Endothelial cell (in vitro differentiated cells): Measurements from ENCODE around the gene PI4KB. TPM values are rescaled to one million over a fixed set of nuclear protein-coding genes. Genes with fewer than 3 reads are reported as not detected.

Experiments
- DNase-seq: peaks from one replicate; pipeline ENCODE4 v3.0.0; 2021; ENCODE audit warnings: low spot score
- H3K27ac Mint-ChIP-seq: one replicate; pipeline ENCODE4 v1.8.0; 2021; ENCODE audit warnings: mixed read lengths, inconsistent platforms; ENCODE audit not compliant: unreplicated experiment
- H3K27me3 Mint-ChIP-seq: one replicate; pipeline ENCODE4 v1.8.0; 2021; ENCODE audit warnings: mild to moderate bottlenecking, moderate library complexity, mixed read lengths, inconsistent platforms; ENCODE audit not compliant: unreplicated experiment
- H3K36me3 Mint-ChIP-seq: one replicate; pipeline ENCODE4 v1.8.0; 2021; ENCODE audit warnings: mild to moderate bottlenecking, low read depth, mixed read lengths, inconsistent platforms; ENCODE audit not compliant: unreplicated experiment
- H3K4me1 Mint-ChIP-seq: one replicate; pipeline ENCODE4 v1.8.0; 2021; ENCODE audit warnings: mild to moderate bottlenecking, mixed read lengths, inconsistent platforms; ENCODE audit not compliant: unreplicated experiment
- H3K4me3 Mint-ChIP-seq: one replicate; pipeline ENCODE4 v1.8.0; 2021; ENCODE audit warnings: mild to moderate bottlenecking, mixed read lengths, inconsistent platforms; ENCODE audit not compliant: unreplicated experiment
- H3K9me3 Mint-ChIP-seq: one replicate; pipeline ENCODE4 v1.8.0; 2021; ENCODE audit warnings: mixed read lengths, inconsistent platforms; ENCODE audit not compliant: unreplicated experiment
- total RNA-seq: library from RNA; stranded (reverse); fragmentation: NEBNext Ultra II Directional; extraction: Animal tissue kit (Norgen Biotek cat#: 25700); gene quantifications from one replicate; pipeline ENCODE4 v1.2.1, GENCODE V29; 2021; ENCODE audit not compliant: unreplicated experiment
- TF ChIP-seq, protein P1 (sequence below): fragments of 200-600 bp; sonication (generic); IDR thresholded peaks from one replicate; pipeline ENCODE4 v1.5.0; 2021; ENCODE audit warnings: antibody characterized with exemption; ENCODE audit not compliant: unreplicated experiment

The PI4KB gene
- total RNA-seq, 1 donor from 2014 or later: 50.3 TPM

DNA sequence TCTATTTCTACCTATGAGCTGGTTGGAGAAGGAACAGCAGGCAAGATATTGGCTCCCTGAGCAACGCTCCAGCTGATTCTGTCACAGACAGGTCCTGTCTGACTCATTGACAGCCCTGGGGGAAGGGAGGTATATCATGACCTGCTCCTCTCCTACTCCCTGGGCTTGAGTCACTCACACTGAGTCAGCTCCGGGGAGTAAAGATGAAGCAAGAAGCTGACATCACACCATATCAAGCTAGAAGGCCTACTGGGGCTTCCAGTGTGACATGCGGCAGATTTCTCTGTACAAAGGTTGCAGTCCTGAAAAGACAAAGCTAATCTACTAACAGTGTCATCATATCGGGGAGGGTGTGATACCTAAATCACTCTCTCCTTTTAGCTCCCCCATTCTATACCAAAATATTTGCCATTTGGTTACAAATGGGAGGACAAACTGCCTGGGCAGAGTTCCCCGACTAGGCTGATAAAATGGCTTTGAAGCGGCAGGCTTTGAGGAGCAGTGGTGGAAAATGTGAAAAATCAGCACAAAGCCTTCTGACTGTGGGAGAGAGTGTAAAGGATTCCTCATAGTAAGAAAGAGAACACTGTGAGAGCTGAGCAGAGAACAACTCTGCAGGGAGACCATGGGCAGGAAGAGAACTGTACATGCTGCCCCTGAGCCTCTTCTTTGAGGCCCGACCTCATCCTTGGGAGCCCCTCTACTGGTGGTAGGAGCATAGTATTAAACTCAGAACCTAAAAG is 15.5 kb downstream of the PI4KB start:
- no peaks in the 10 kb centered on the region for H3K9me3 Mint-ChIP-seq
- H3K4me1 Mint-ChIP-seq: peaks cover 29% of the 10 kb centered on the region
- no peak for DNase-seq
- TF ChIP-seq, protein P1, sequence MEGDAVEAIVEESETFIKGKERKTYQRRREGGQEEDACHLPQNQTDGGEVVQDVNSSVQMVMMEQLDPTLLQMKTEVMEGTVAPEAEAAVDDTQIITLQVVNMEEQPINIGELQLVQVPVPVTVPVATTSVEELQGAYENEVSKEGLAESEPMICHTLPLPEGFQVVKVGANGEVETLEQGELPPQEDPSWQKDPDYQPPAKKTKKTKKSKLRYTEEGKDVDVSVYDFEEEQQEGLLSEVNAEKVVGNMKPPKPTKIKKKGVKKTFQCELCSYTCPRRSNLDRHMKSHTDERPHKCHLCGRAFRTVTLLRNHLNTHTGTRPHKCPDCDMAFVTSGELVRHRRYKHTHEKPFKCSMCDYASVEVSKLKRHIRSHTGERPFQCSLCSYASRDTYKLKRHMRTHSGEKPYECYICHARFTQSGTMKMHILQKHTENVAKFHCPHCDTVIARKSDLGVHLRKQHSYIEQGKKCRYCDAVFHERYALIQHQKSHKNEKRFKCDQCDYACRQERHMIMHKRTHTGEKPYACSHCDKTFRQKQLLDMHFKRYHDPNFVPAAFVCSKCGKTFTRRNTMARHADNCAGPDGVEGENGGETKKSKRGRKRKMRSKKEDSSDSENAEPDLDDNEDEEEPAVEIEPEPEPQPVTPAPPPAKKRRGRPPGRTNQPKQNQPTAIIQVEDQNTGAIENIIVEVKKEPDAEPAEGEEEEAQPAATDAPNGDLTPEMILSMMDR: no peak
- peaks cover 2% of the 10 kb centered on the region for H3K27me3 Mint-ChIP-seq
- peak overlapping the region; percentile 15 for H3K27ac Mint-ChIP-seq
- H3K36me3 Mint-ChIP-seq: peaks cover 66% of the 10 kb centered on the region
- no peak overlapping the region for H3K4me3 Mint-ChIP-seq

DNA sequence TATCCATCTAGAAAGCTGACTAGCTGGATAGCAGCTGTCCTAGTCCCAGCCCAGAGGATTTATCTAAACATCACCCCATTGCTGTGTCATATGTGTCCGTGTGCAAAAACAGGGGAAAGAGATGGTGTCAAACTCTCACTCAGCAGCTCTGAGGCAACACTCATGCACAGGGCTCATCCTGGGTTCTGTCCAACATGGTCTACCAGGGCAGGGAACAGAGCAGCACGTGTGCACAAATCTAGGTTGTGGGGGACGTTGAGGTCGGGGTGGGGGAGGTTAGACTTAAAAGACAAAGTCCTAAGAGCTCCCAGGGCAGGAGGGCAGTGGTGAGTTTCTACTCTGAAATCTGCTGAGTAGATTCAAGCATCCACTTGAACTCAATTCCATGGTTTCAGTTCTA is 16.2 kb downstream of the PI4KB start:
- Mint-ChIP-seq H3K27me3 (peaks cover 2% of the 10 kb centered on the region), H3K4me3 (no peak overlapping the region), H3K4me1 (peaks cover 29% of the 10 kb centered on the region), H3K9me3 (no peaks in the 10 kb centered on the region), H3K27ac (peak overlapping the region; percentile 15), H3K36me3 (peaks cover 65% of the 10 kb centered on the region)
- TF ChIP-seq, protein P1: no peak
- DNase-seq: no peak

- H3K36me3 Mint-ChIP-seq: peaks cover 66% of the 10 kb centered on the region
- TF ChIP-seq, protein P1: no peak
- no peak overlapping the region for H3K4me3 Mint-ChIP-seq
- no peak for DNase-seq
- no peak overlapping the region for H3K27ac Mint-ChIP-seq
- no peaks in the 10 kb centered on the region for H3K9me3 Mint-ChIP-seq
- H3K4me1 Mint-ChIP-seq: peaks cover 29% of the 10 kb centered on the region
- H3K27me3 Mint-ChIP-seq: peaks cover 4% of the 10 kb centered on the region
These were observed 17.3 kb downstream of the PI4KB start for GRCh38 chr1:151309811-151310323.

DNA sequence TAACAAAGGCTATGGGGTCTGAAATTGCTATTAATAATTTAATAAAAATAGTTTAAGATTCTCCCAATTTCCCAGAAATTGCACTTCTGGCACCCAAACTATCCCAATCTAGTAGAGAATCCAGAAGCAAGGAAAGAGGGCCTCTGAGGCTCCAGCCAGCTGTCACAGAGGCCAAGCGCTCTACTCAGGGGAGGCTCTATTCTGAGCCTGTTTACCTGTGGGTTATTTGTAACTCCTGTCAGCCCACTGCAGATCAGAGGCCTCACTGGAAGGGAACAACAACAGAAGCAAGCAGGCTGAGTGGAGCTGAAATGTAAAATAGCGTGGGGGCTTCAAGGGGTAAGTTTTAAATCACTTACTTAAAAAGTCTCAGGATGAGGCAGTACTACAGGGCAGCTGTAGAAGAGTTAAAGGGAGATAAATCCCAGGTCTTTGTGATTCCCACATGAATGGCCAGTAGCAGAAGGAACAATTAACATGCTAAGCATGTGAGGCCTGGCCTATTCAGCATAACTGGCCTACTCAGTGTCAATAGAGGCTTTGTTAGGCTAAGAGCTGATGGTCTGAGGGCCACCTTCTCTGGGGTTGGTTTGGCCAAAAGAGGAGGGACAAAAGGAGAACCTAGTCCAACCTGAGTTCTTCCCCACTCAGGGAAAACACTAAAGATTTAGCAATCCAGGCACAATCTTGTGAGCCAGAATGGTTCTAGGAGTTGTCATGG is 32.3 kb downstream of the PI4KB start:
- Mint-ChIP-seq H3K36me3 (peaks cover 35% of the 10 kb centered on the region), H3K4me3 (no peak overlapping the region), H3K4me1 (peaks cover 15% of the 10 kb centered on the region), H3K27me3 (peaks cover 13% of the 10 kb centered on the region), H3K9me3 (no peaks in the 10 kb centered on the region), H3K27ac (peak overlapping the region; percentile 57)
- DNase-seq: no peak
- TF ChIP-seq, protein P1: no peak

- TF ChIP-seq, protein P1: no peak
- Mint-ChIP-seq H3K4me1 (peaks cover 15% of the 10 kb centered on the region), H3K27ac (no peak overlapping the region), H3K9me3 (no peaks in the 10 kb centered on the region), H3K27me3 (peaks cover 20% of the 10 kb centered on the region), H3K36me3 (peaks cover 26% of the 10 kb centered on the region), H3K4me3 (no peak overlapping the region)
- DNase-seq: no peak
These were observed 34.1 kb downstream of the PI4KB start for GRCh38 chr1:151293093-151293492.
